HG02571 (cell line): ENCODE results near the gene ITGAE.

ENCODE experiments used
- ATAC-seq: cut with Tn5 transposase; IDR thresholded peaks from one replicate; pipeline ENCODE4 v1.9.1; 2021; ENCODE audit warnings: mild to moderate bottlenecking, moderate library complexity; ENCODE audit not compliant: unreplicated experiment

Gene ITGAE

DNA sequence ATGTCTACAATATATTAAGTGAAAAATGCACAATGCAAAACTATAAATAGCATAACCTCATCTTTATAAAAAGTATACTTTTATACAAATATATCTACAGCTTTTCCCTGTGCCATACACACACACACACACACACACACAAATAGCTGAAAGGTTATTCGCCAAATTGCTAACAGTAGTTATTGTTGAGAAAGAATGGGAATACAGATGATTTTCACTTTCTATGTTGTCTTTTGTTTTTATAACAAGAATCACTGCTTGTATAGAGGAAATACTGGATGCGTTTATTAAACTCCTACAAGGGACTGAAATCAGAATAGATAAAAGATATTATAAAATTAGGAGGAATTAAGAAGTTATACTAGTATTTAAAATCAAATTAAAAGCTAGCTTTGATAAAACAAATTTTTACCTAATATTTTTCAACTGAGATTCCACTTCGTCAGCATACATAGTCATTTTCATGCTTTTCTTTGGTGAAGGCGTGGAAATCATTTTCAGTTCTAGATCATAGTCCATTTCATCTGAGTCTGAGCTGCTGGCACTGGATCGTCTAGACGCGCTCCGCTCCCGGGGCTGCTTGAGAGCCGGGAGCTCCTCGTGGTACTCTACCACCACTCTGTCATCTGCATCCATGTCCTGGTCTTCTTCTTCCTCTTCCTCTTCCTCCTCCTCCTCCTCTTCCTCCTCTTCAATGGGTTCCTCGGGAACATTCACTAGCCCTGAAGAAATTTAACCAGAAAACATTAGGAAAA, 17.0 kb upstream of the ITGAE start:
- ATAC-seq, result no peak

DNA sequence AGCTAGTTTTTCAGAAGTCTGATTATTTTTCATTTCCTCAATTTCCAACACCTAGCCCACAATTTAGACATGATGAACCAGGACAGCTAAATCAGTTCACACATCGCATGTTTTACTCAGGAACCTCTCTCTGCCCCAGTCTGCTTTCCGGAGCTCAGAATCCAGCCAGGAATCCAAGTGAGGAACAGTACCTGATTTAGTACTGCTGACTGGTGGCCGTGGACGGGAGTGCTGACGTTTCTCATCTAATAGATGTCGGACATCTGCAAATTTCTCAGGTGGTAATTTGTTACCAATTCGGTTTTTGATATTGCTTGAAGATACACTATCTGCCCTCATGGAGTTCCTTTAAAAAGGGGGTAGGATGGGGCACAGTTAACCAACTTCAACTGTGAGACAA, 14.9 kb upstream of the ITGAE start:
- ATAC-seq, result no peak

DNA sequence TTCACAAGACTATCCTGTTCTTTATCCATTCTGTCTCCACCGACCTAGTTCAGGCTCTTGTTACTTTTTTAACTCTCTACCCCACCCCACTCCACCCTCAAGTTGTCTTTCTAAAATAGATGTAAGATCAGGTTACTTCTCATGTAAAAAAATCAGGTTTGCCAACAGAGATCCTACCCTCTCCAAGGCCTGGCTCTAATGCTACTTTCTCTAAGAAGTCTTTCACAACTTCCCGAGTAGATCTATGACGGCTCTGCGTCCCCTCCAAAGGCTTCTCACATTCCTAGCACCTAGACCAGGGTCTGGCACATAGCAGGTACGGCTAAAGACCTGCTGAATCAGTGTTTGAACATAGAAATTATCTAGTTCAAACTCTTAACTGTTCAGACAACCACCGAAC, 14.1 kb upstream of the ITGAE start:
- no peak for ATAC-seq

DNA sequence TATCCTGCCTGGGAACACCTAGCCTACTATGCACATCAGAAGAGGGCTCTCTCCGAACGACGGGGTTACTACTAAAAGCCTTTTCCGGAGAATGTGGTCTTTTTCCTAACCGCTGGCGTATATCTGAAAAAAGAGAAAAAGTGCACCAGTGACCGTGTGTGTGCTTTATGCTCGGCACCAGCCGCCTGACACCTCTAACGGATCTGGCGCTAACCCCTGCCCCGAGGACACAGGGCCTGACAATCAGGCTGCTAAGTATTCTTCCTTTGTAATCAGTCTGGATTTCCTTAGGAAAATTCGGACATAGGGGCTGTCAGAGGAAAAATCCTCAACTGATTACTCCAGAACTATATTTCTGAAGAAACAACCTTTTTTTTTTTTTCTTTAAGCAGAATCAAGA, 13.4 kb upstream of the ITGAE start:
- ATAC-seq, result no peak

DNA sequence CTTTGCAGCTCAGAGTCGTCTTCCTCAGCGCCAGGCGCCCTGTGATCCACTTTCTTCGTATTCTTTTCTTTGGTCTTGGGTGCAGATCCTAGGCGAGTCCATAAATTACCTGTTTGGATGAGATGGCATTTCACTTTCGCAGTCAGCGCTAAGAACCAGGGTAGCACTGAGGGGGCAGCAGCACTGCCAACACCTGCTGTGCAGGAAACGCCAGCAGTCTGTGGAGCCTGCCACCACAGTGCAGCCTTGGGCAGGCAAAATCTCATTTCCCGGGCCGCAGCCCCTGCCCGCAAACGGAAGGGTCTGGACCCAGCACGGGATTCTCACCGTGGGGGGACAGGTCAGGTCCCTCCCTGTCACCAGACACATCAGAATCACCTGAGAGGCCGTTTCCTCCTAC, 12.2 kb upstream of the ITGAE start:
- ATAC-seq, result no peak

DNA sequence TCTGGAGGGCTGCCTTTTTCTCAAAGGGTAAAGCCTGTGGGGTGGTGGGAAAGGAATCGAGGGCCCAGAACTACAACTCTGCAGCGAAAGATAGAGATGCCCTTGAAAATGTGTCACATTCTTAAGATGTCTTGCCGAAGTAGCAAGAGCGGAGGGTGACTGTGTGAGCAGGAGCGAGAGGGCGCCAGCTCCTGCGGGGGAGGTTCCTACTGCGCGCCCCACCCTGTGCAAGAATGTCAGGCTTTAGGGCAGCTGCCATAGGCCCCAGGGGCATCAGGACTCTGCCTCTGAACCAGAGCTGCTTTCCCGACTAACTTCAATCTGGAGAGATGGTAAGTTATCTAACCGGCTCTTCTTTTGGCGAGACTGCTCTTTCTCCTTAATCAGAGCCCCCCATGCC, 11.8 kb upstream of the ITGAE start:
- no peak for ATAC-seq

DNA sequence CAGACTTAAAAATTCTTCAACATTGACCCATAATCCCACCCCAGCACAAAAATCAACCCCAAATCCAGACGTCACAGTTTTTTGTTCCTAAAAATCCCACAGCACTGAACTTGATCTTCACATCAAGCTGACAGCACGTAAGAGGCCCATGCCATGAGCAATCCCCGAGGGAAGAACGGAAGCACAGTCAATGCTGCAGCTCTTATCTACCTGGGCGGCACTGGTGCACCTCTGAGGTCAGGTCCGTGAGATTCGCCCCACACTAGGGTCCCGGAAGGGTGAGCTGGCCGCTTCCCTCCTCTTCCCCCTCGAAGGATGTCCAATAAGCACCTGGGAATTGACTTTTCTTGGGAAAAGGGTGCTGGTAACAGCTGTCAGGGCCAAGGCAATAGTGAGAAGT, 11.3 kb upstream of the ITGAE start:
- ATAC-seq, result no peak

DNA sequence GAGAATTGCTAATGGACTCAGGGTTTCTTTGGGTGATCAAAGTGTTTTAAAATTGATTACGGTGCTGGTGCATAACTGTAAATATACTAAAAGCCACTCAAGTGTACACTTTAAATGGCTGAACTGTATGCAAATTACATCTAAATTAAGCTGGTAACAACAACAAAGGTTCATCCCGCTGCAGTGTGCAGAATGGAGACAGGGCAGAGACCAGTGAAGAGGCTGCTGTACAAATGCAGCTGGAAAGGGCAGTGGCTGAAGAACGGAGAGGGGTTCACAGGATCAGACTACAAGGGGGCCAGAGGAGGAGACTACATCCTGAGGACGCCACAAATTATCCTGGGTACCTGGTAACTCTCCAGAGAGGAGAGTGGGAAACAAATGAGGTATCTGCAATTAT, 9.0 kb upstream of the ITGAE start:
- ATAC-seq, result no peak

DNA sequence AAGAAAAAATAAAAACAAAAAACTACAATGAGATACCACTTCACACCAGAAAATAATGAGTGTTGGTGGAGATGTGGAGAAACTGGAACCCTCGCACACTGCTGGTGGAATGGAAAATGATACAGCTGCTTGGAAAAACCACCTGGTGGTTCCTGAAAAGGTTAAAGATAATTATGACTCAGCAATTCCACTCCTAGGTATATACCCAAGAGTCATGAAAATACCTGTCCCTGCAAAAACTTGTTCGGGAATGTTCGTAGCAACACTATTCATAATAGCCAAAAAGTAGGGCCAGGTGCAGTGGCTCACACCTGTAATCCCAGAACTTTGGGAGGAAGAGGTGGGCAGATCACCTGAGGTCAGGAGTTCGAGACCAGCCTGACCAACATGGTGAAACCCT, 8.1 kb upstream of the ITGAE start:
- ATAC-seq, result no peak

DNA sequence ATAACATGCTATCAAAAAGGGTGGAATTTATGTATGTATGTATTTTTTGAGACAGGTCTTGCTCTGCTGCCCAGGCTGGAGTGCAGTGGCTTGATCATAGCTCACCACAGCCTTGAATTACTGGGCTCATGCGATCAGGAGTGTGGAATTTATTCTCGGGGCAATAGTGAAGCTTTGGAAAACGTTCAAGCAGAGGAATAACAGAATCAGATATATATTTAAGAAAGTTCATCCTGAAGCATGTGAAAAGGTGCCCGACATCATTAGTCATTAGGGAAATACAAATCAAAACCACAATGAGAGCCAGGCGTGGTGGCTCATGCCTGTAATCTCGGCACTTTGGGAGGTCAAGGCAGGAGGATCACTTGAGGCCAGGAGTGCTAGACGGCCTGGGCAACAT, 7.7 kb upstream of the ITGAE start:
- no peak for ATAC-seq

DNA sequence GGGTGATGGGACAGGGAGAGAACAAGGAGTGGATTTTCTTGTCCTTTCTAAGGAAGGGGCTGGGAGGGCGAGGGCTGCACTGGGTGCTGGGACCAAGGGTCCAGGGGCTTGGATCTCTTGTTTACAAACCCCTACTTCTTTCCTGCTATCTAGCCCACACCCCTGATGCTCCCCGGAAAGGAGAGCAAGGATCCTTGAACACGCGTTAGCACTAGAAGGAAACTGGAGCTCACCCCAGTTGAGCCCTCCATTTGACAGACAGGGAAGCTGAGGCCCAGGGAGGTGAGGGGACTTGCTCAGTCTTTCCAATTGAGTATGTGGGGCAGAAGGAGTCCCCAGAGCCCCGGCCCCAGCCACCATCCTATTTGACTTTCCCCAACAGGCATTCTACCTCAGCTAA, 4.6 kb upstream of the ITGAE start:
- ATAC-seq, result no peak

DNA sequence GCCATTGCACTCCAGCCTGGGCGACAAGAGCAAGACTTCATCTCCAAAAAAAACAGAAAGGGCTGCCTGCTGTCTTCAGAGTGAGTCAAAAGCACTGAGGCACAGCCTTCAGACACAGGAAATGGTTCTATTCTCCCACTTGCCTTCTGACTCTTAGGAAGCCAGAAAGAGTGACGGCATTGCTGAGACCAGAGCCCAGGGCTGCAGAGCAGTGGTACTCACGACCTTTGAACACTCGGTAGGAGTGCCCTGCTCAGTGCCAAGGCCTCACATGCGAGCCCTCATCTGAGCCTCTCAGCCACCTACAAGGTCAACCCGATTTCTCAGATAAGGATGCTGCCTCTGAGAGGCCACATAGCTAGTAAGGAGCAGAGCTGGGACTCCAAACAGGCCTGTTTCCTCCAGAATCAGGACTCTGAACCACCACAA, 3.5 kb upstream of the ITGAE start:
- ATAC-seq, result no peak

DNA sequence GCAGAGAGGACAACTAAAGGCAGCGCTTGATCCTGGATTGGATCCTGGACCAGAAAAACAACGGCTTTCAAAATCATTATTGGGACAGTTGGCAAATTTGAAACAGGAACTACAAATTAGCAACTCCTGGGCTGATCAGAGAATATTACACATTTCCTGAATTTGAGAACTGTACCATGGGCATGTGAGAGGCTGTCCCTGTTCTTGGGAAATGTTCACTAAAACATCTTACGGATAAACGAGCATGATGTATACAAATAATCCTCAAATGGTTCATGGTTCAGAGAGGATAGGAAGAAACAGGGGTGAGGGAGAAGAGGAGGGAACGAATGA, 2.3 kb upstream of the ITGAE start:
- no peak for ATAC-seq

DNA sequence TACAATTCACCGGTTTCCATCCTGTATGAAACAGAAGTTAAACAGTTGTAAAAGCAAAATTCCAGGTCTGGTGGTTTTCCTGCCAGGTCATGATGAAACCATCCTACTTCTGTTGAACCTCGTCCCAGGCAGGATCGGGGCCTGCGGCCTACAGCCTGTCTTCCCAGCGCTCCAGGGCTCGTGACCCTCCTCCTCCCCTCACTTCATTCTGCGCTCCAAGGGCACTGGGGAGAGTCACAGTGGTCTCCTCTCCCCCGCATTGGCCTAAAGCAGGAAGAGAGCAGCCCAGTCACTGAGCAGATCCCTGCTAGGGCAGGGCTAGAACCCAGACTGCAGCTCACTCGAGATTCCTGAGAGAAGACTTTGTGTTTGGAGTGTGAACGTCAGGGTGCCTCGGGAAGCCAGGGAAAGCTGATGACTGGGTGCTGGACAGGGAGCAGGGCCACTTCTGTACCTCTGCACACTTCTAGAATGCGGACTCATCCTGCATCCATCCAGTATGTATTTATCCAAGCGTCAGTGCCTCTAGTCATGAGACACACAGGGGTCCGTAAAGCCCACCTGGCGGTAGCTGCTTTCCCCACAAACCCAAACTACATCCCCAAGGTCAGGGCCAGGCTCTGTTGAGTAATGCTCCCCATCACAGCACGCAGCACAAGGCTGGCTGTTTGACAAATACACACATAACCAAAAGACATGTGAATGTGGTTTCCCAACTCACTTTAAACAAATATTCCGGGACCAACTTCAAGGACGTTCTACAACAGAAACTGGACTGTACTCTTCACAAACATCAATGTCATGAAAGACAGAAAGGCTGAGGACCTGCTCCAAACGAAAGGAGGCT, 1.7 kb upstream of the ITGAE start:
- no peak for ATAC-seq

DNA sequence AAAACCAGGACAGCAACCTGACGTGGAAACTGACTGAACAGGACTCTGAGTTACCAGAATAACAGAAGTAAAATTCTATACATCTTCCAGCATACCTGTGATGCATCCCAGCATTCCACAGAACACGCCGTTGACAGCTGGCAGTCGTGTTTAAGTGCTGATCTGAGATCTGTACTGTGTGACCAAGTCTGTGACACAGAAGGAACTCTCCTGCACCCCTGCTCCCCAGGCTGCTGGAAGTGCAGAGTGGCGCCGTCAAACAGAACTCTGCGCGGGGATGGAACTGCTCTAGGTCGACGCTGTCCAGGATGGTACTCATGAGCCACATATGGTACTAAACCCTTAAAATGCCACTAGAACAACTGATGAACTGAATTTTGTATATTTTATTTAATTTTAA, 804 bp upstream of the ITGAE start:
- no peak for ATAC-seq

DNA sequence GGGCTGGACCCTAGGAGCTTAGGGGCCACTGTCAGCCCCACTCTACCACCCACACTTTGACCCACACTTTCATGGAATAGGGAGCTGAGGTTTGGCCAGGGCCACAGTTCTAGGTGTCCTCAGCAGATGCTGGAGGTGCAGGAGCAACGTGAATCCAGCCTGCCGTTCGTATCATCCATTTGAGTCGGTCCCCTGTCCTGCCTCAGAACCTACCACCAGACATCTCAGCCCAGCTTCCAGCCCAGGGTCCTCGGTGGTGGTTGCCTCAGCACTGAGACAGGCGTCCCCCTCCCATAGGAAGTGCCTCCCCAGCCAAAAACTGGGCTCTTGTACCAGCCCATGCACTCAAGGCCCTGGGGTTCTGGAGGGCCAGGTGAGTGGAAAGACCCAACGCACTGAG, 359 bp upstream of the ITGAE start:
- ATAC-seq, result no peak

DNA sequence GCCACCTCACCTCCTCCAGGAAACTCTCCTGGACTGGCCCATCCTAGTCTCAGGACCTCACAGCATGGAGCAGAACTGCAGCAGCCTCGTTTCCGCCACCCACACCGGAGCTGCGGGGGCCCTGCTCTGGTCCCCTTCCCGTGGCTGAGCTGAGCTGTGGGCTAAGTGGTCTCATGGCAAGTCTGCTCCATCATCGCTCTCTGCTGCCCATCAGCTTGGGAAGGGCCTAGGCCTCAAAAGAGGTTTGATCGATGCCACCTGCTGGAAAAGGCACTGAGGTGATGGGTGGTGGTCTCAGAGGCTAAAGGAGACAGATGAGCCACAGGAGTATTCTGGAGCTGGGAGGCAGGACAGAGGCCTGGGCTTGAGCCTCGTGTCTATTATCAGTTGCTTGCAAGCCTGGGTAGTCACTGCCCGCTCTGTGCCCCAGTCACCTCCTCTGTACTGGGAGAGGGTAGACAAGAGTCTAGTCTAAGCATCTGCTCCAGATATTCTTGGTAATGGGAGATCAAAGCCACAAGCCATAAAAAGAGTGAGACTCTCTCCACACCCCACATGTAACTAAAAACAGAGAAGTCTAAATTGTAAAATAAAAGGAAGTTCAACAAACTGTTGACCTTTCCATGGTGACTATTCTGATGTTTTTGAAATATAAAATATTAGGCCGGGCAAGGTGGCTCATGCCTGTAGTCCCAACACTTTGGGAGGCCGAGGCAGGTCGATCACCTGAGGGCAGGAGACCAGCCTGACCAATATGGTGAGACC, 1.6 kb downstream of the ITGAE start:
- no peak for ATAC-seq

DNA sequence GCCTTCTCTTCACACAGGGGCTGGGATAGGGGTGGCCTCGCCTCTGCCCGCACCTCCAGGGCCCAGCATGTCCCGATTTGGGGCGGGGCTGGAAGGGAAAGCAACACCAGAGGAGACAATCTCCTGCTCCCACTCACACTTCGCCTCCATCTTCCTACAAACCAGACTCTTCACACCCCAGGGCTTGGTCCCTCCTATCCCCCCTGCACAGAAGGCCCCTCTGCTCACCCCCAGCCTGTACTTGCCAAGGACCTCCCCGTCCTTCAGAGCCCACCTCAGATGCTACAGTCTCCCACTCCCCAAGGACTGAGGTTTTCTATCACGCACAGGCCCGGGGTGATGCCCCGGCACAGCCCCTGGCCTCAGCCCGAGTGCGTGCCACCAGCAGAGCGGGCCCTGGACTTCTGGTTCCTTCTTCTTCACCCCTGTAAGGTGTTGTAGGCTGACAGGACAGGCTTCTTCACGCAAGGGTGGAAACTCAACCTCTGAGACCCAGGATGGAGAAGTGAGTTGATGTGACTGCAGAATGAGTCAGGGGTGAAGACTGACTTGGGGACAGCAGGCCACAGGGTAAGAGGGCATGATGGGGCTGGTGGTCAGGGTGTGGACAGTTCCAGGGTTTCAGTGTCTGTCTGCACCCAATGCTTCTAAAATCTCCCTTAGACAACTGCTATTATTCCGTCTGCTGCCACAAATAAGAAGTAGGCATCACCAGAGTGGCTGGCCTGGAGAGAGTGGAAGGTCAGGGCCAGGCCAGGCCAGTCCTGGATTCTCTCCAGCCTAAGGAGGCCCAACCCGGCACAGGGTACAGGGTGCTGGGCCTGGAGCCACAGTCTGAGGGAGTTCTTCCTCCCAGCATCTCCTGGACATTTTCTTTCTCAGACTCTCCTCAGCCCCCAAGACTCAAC, 2.5 kb downstream of the ITGAE start:
- no peak for ATAC-seq

DNA sequence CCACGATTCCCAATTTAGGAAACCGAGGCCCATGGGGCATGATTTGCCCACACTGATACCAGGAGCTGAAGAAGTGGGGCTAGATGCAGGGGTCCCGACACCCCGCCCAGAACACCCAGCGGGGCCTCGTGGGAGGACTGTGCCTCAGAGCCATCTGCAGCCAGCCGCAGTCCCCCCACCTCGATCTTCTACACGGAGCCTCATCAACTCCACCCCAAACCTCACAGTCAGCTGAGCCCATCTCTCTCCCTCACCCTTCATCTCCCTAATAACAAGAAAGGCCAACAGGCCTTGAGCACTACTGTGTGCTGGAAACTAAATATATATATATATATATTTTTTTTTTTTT, 4.2 kb downstream of the ITGAE start:
- no peak for ATAC-seq

DNA sequence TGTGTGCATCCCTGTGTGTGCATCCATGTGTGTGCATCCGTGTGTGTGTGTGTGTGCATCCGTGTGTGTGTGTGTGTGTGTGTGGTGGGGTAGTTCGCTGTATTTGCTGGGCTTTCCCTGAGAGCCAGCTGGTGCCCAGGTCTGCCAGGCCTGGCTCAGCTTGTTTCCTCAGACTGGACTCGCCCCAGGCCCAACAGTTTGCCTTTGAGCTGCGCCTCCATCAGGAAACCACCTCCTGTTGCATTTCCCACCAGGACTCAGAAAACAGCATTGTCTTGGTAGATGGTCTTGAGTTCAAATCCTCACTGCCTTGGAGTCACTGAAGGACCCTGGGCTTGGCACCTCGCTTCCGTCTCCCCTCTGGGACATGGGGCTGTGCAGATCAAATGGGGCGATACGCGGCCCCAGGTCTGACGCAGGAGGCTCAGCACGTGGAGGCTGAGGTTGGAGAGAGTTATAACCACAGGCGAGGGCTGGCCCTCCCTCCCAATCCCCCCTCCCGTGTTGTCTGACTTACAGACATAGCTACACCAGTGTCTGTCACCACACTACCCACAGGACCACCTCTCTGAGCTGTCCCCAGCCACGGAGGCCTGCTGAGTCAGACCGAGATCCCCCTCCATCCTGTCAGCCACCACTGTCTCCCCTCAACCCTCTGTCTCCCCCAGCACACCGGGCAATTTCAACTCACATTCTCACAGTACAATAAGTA, 4.7 kb downstream of the ITGAE start:
- no peak for ATAC-seq
